HG03095 (cell line): ENCODE data around the gene EEFSEC.

Experiments used
- ATAC-seq: cut with Tn5 transposase; IDR thresholded peaks from one replicate; pipeline ENCODE4 v1.9.1; 2021; ENCODE audit warnings: moderate library complexity; ENCODE audit not compliant: unreplicated experiment

The EEFSEC gene

GRCh38 chr3:128328546-128329458, 175.5 kb downstream of the EEFSEC start:
- no peak for ATAC-seq

DNA sequence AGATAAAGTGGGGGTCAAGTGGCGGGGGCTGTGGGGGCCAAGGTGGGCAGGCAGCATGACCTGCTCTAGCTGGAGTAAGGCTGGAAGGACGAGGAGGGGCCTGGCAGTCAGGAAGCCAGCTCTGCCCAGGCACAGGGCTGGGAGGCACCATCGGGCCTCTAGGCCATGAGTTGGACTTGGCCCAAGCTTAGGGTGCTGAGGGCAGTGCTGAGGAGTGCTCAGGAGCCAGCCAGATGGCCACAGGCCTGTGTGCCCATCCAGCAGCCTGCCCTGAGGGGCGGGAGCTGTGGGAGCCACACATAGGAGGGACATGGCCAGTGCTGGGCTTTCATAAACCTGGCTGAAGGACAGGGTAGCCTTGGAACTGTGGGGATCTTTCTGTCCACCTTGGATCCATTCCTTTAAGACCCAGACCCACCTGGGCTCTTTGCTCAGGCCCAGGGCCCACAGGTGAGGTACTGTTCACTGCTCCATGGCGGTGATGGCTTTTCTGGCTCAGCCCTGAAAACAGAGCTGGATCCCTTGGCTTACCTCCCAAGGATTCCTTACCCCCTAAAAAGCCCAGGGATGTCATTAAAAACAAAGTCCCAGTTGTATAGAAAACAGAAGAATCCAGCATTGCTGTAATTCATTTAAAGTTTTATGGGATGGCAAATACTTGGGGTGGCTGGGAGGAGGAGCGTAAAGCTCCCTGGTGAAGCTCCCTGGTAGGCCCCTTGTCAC, 176.4 kb downstream of the EEFSEC start:
- ATAC-seq, result no peak

GRCh38 chr3:128330214-128330842, 177.0 kb downstream of the EEFSEC start:
- no peak for ATAC-seq

DNA sequence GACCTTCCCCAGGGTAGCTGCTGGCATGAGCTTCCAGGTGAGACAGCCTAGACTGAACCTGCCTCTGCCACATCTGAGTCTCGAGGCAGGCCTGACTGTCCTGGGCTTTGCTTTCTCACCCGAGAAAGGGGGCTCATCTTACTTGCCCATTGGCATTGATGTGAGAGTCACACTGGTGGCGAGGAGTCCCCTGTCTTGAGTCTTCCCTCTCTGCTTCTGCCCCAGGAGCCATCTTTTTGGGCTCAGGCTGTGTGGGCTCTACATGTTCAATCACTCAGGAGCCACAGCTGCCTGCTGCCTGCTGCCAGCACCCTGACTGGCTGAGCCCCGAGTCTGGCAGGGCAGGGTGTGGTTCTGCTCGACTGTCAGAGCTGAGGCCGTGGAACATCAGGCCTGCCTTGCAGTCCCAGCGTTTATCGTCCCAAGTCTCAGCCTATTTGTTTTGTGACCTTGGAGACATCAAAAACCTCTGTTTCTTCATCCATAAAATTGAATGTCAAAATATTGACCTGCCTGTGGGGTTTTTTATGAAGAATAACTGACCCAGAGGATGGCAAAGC, 180.9 kb downstream of the EEFSEC start:
- ATAC-seq, result no peak

DNA sequence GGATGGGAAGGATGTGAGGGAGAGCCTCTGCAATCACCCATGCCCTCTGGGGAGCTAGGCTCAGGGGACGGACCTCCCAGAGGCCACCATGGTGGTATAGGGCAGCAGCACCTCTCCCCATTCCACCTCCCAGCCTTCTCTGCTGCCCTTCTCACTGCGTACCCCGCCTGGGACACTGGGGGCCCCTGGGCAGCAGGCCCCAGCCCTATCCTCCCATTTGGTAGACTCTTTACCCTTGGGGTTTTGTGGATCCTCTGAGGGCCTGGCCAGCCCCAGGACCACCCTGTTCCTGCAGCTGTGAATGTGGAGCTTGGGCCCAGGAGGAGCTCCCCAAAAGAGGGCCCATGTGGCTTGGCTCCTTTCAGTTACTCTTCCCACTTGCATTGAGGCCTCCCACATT, 181.5 kb downstream of the EEFSEC start:
- ATAC-seq, result no peak

DNA sequence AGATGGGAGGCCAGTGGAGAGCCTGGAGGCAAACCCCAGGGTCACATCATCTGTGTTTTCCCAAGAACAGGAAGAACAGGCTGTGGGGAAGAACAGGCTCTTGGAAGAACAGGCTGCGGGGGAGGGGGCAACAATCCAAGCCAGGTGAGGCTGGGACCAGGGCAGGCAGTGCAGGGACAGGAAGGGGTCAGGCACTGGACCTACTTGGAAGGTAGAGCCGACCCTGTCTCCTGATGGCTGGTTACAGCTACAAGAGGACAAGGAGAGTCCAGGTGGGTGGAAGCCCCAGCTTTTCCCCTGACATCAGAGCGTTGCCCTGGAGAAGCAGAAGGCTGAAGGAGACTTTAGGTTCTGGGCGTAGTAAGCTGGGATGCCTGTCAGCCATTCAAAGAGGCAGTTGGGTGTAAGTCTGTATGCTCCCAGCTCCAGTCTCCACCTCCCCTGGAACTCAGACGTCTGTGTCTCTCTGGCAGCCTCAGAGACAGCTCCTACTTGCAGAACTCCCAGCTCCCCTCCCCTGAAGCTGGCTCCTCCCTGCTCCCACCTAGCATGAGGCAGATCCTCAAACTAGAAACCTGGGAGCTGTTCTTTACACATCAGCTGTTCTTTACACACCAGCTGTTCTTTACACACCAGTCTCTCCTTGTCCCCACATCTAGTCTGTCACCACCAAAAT, 182.5 kb downstream of the EEFSEC start:
- no peak for ATAC-seq

- ATAC-seq, result no peak
Observed at GRCh38 chr3:128336337-128337156, 183.3 kb downstream of the EEFSEC start.

- ATAC-seq, result no peak
Observed at GRCh38 chr3:128337305-128337704, 184.0 kb downstream of the EEFSEC start.

DNA sequence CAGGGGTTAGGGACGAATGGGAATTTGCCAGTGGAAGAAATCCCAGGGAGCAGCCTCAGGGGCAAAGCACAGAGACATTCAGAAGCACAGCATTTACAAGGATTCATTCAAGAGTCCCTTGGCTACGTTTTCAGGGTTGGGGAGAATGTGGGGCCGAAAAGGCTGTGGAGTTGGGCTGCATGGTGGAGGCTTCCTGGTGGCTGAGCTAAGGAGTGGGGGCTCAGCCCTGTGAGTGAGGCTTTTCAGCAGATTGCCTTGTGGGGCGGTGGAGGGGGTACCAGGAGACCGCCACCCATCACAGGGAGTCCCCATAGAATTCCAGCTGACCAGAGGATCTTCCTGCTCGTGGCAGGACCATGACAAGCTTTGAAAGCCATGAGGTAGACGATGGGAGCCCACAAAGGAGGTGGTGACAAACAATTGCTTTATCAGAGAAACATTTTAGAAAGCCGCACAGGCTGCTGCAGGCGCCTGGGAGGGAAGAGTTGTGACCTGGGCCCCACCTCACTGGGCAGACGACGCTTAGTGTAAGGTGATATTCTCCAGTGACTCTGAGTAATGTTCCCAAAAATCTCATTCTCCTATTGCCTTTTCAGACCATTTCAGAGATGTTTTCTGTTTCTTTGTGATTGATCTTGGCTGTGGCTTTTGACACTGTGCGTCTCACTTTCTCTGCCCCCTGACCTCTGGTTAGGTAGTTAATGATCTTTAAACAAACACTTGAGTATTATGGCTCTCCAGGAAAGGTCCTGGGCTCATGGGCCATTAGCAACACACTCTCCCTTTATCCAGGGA, 185.5 kb downstream of the EEFSEC start:
- ATAC-seq, result no peak

DNA sequence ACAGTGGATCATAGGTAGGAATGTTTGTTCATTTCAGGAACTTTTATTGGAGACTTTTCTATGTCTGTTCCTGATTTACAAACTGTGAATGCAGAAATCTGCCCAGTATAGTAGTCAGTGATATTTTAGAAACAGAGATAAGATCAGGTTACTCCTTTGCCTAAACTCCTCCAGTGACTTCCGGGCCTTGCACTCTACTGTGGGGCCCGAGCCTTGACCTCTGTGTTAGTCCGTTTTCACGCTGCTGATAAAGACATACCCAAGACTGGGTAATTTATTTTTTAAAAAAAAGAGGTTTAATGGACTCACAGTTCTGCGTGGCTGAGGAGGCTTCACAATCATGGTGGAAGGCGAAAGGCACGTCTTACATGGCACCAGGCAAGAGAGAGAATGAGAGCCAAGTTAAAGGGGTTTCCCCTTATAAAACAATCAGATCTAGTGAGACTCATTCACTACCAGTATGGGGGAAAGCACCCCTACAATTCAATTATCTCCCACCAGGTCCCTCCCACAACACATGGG, 186.3 kb downstream of the EEFSEC start:
- no peak for ATAC-seq

- ATAC-seq, result no peak
Observed at GRCh38 chr3:128340198-128340903, 187.1 kb downstream of the EEFSEC start.

GRCh38 chr3:128340904-128341555, 187.7 kb downstream of the EEFSEC start:
- no peak for ATAC-seq

DNA sequence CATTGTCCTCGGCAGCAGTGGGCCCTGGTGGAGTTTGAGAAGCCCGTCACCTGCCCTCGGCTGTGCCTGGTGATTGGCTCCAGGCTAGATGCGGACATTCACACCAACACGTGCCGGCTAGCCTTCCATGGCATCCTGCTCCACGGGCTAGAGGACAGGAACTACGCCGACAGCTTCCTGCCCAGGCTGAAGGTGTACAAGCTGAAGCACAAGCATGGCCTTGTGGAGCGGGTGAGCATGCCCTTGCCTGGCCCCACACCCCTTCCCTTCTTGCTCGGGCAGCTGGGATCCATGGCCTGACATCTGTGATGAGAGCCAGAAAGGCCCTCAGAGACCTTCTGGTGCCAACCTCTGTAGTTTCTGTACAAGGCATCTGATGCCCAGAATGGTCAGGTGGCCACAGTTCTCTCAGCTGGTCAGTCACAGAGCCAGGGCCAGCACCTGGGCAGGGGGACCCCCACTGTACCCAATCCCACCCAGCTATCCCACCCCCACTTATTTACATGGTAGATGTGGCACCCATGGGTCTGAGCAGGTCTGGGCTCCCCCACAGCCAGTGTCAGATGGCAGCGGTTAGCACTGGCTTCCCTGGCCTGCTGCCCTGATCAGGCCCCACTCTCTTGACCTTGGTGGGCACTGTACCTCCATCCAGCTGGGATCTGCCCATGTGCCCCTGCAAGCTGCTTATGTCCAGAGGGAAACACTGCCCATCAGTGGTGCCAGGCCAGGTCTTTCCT, 188.5 kb downstream of the EEFSEC start:
- ATAC-seq, result no peak

- no peak for ATAC-seq
Observed at GRCh38 chr3:128342701-128343180, 189.5 kb downstream of the EEFSEC start.

- no peak for ATAC-seq
Observed at GRCh38 chr3:128343287-128344051, 190.2 kb downstream of the EEFSEC start.

DNA sequence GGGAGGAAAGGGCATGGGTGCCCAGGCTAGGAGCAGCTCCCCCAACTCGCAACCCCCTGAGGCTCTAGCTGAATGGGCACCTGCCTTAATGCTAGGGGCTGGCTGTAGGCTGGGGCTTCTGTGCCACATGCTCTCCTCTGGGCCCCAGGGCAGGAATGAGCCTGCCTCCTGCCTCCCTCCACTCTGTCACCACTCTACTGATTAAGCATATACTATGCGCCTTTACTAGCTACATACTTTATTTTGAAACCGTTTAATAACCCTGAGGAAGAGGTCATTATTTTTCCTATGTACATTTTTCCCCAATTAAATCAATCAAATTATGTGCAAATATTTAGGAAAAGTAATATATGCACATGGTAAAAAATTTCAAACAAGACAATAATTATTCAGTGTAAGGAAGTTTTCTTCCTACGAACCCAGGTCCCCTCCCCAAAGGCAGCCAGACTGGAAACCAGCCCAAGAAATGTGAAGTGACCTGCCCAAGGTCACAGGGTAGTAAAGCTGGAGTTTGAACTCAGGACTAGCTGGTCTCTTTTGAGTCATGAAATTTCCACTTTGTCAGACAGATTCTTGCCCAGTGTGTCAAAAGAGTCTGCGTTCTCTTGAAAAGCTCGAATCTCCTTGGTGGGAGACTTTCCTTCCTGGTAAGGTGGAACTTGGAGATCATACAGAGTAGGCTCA, 190.9 kb downstream of the EEFSEC start:
- ATAC-seq, result no peak
